GM04503 (cell line): ENCODE data around the gene TCF7L2.

Experiments used
- DNase-seq: peaks from one replicate; pipeline ENCODE4 v3.0.0-alpha.2; 2012; ENCODE audit warnings: low read depth

TCF7L2 gene

DNA sequence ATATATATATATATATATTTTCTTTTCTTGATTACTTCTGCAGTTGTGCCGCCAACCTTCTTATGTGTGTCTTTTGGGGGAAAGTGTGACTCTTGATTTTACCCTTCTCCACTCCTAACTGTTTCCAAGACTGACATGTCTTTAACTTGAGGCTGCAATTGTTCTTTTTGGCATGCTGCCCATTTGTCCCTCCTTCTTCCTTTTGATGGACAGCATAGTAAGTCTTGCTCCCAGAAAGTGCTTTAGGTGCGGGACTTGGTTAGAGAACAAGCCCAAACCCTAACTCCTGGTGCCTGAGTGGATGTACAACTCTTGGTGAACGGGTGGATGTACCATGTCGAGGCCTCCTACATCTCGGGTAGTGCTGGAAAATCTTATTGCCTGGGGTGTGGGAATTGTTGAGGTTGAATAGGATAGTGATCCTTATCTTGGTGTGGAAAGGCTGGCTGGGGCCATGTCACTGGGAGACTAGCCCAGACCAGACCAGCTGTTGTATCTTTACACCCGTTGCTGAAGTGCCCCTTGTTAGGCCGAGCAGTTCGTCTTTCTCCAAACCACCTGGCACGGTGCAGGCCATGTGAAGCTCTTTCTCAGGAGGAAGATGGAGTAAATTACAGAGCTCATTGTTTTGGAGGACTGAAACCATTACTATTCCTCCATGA lies 16.3 kb downstream of the TCF7L2 start:
- no peak for DNase-seq

DNA sequence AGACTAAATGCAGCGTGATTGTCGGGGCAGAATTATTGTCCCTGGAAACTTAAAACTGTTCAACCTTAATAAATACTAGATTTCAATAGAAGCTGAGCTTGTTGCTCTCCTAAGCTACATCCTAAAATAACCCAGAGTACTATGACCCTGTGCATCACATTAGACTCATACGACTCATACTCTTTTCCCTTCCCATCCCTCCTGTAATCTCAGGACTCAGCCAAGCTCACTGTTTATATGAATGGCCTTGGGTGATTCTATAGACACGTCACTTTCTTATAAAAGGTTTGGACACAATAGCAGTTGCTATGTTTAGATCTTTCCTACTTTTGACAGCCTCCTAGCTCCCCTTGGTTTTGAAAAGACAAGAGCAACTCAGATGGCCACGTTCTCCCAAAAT lies 17.2 kb downstream of the TCF7L2 start:
- DNase-seq: no peak

DNA sequence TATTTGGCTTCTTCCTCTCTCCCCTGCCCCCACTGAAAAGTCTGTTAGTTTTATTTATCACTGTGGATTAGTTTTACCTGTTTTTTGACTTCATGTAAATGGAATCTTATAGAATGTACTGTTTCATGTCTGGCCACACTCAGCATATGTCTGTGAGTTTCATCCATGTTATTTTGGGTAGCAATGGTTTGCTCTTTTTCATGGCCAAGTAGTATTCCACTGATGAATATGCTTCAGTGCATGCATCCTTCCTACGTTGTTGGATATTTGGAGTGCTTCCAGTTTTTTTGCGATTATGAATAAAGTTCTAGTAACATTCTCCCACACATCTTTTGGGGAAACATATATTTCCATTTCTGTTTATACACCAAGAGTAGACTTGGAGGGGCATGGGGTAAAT lies 19.1 kb downstream of the TCF7L2 start:
- DNase-seq: no peak

DNA sequence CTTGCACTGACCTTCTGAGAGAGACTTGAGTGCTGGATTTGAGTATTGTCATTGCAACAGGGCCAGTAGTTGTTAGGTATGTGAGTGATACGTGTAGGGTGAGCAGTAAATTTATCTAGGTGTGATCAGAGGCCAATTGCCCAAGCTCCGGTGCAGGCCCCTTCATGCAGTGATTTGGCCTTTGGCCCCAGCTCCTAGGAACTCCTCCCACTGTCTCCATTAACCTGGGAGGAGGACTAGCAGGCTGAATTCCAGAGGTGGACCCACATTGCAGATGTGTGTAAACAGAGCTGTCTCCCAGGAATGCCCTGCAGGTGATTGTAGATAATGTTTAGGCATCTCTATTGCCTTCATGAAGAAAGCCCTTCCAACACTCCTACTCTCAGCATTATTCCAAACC lies 19.5 kb downstream of the TCF7L2 start:
- no peak for DNase-seq

DNA sequence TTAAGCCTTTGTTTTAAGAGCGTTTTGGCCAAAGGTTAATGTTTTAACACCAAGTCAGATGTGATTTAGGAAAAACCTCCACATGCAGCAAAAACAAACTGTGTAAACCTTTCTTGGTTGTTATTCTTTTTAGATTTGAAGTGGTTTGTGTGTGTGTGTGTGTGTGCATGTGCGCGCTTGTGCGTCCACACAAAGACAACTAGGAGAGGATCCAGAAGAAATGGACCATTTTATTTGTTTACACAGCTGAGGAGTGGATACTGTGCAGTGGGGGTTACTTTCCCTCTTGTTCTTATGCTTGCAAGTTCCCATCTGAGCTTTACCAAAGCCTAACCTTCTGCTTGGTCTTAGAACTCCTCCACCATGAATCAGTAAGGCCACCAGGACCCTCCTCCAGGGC lies 20.0 kb downstream of the TCF7L2 start:
- no peak for DNase-seq

DNA sequence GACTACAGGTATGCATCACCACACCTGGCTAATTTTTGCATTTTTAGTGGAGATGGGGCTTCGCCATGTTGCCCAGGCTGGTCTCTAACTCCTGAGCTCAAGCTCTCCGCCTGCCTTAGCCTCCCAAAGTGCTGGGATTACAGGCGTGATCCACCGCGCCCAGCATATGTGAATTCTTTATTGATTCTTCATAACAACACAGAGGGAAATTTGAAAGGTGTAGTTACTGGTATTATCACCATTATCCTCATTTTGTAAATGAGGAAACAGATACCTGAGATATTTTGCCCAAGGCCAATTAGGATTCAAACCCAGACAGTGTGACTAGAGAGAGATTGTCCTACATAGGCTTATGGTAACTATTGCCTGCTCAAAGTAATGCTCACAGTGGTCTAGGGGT lies 22.6 kb downstream of the TCF7L2 start:
- DNase-seq: no peak

DNA sequence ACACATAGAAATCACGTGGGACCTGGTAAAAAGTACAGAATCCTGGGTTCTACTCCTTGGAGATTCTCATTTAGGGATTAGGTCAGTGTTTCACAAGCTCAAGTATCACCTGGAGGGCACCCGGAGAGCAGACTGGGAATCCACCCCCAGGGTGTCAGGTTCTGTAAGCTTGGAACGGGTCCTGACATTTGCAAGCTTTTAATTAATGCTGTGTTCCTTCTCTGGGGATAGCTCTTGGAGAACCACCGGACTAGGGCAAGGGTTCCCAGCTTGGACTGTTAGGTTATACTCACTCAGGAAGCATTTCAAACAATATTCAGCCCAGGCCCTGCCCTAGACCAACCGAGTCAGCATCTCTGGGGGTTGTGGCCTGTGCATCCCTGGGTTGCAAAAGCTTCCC lies 23.0 kb downstream of the TCF7L2 start:
- no peak for DNase-seq

DNA sequence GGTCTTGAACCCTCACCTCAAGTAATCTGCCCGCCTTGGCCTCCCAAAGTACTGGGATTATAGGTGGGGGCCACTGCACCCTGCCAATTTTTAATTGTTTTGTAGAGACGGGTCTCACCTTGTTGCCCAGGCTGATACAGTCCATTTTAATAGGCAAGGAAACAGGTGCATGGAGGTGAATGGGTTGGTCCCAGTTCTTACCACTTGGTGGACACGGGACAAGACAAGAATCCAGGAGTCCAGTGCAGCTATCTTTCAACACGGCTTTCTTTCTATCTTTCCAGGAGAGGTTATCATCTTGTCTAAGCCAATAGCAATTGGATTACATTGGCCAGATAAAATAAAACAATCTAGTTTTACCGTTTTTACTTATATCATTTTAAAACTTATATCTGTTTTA lies 23.8 kb downstream of the TCF7L2 start:
- DNase-seq: no peak

DNA sequence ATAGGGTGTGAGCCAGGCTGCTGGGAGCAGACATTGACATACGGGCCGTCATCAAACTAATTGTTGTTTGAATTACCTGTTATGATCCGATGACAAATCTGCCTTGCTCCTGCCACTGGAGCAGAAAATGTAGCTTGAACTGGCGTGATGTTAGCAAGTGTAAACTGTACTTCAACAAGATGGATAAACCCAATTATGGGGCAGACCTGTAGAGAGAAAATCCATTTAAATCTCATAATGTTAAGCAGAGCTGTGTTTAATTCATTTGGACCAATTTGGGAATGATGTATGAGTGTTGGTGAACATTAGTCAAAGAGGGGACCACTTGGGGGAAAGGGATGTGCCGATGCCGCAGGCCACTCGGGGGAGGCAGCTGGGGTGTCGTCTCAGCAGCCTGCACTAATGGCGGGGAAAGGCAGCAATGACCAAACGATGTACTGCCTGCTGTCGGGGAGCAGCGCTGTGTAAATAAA lies 27.4 kb downstream of the TCF7L2 start:
- DNase-seq: no peak

DNA sequence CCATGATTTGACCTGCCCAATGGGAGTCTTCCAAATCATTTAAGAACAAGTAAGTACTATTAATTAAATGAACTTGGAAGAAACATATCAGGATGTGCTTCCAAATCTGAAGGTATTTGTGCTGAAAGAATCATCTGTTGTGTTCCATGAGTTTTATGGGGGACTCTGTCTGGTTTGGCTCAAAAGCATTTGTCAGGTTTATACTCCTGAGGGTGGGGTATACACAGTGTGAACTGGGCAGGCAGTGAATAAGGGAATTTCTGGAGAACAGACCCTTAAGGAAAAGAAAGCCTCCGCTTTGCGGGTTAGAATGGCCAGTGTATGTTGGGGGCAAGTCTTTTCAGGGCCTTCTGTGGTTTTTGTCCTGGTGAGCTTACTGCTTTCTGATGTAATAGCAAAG lies 29.9 kb downstream of the TCF7L2 start:
- DNase-seq: no peak

DNA sequence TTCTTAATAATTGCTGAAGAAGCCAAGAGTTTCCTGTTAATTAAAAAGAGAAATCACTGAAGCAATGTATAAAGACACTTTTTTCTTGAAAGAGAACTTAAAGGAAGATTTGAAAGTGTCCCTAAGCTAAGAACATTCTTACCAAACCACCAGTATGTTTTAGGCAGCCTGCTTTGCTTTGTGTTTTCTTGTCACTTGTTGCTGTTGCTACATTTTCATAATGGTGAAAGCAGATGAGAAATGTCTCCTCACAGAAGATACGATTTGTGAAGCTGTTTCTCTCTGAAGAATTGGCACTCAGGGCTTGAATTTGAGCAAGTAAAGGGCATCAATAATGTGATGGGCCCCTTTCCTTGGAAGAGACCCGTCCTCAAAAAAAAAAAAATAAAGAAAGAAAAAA lies 30.9 kb downstream of the TCF7L2 start:
- no peak for DNase-seq

DNA sequence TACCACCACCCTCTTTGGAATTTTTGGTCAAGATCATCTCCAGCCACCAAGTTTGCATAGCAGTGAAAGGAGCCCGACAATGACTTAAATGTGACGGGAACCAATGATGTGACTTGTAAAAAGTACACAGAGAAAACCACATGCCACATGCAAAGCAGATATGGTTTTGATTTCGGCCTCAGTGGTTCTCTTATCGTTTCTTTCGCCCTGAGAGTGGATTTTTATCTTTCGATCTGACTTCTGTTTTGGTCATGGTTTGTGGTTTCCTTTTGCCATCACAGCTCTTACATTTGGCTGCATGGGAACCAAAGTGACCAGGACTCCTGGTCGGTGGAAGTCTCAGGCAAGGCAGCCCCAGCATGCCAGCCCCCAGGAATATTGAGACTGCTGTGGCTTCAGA lies 31.5 kb downstream of the TCF7L2 start:
- DNase-seq: no peak

DNA sequence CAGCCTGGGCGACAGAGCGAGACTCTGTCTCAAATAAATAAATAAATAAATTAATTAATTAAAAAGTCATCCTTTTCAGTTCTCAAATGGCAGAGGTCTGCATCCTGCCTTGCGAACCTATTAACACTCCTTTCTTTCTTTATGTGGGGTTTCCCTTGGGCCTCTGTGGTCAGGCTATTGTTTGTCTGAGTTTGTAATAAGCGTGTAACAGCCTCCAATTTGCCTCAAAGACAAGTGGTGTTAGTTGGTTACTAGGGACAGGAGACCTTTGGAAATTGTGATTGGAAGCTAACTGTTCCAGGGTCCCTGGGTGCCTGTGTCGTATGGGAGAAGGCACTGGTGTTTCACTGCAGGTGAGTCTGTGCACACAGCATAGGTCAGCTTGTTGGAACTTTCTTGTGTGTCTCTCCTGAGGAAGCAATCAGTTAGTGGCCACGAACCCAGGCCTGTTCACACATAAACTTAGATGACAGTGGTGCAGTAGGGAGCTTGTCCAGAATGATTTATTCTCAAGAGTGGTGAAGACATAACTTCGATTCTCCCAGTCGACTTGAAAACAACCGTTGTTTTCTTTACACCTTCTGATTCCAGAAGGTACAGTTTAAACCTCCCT lies 33.5 kb downstream of the TCF7L2 start:
- no peak for DNase-seq

DNA sequence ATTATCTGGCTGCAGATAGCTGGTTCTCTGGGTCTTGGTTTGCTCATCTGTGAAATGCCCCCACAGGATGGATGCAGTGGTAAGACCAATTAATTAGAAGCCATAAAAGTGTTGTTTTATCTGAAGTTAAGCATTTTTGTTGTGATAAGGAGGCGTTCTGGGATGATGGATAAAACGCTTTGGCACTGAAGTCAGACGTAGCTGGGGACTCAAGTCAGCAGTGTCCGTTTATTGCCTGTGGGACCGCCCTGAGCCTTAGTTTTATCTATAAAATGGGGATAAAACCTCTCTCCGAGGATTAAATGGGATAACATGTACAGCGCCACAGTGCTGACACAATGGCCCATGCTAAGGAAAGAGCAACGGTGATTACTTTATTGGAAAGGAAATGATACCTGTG lies 34.7 kb downstream of the TCF7L2 start:
- DNase-seq: no peak

DNA sequence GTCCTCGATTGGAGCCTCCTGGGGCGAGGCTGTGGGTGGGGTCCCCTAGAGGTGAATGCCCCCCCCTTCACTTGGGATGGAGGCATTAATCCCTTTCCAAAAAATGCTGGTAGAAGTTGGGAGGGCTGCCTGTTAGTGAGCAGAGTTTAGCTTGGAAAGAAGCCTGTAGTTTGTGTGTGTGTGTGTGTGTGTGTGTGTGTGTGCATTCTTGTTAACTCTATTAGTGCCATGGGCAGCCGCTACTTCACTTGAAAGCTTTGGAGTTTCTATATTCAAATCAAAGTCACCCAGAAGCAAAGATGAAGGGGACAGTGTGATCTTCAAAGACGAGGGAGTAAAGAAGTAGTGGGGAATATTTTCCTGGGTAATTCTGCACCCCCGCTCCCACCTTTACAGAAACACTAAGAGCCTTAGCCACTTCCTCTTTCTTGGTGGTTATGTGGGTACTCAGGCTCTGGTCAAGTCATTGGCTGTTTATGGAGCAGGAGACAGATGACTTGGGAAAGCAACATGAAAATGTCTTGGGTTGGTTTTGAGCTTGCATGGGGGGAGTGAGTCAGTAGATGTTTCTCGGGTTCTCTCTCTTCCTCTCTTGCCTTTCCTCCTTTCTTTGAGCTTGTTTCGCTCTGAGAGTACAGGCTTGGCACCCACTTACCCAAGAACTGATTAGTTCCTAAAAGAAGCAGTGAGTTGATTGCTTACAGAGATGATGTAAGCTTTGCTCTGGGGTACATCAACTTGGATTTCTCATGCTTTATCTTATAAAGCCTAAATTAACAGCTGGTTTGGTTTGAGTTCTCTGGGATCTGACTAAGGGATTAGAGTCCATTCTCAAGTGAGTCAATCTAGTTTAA lies 35.9 kb downstream of the TCF7L2 start:
- DNase-seq: no peak

DNA sequence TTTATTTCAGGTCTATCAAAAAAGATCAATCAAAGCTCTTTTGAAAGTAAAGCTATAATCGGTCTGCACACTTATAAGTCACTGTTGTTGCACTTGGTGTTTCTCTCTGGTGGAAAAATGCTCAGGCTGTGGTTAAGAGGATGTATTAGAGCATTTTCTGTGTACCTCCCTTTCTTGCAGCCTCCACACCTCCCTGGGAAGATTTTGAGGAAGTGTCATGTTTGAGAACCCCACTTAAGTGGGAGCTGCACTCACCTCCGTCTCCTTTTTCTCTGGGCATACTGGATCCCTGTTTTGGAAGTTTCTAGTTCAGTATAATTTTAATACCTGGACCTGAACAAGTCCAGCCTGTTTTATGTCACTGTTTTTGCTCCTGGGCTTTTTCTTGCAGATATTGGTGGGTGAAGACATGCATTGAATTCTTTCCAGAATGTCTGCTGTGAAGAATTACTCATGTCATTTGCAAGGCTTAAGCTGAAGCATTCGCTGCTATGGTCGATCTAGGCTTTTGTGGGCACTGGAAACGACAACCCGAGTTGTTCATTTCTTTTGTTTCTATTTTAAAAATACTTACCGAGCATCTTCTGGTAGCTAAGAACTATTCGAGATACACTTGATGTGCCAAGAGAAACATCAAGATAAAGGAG lies 36.6 kb downstream of the TCF7L2 start:
- DNase-seq: no peak

DNA sequence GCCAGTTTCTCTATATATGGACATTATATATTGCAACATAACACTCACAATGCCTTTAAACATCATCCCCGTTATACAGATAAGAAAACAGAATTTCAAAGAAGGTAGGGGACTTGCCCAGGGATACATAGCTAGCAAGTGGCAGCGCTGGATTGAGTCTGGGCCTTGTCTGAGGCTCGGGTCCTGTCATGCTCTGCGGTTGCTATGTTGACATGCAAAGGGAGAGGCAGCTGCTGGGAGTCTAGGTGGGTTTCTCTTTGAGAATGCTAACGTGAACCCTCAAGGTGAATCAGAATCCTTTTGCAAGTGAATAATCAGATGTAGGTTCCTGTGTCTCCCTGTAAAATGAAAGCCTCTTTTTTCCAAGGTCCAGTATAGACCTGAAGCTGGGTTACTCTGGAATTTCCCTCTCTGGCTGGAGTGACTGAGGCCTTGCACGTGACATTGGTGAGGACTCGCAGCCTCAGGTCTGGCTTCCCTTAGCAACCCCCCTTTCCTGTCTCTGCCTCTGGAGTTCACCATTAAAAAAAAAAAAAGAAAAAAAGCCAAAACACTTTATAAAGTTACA lies 38.9 kb downstream of the TCF7L2 start:
- DNase-seq: no peak

DNA sequence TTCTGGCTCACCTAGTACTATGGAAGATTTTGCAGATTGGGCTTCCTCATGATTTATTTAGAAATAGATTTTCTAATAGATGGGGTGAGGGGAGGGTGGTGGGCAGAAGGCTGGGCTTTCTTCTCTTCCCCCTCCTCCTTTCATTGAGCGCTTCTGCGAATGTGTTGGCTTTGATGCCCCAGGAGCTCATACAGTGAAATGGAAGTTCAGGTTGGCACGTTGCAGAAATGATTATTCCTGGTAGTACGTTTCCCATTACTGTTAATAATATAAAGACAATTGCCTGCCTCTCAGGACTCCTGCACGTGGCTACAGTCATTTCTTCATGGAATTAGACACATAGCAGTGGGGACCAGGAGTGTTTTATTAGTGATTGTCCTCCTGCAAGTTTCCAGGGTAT lies 39.8 kb downstream of the TCF7L2 start:
- no peak for DNase-seq

DNA sequence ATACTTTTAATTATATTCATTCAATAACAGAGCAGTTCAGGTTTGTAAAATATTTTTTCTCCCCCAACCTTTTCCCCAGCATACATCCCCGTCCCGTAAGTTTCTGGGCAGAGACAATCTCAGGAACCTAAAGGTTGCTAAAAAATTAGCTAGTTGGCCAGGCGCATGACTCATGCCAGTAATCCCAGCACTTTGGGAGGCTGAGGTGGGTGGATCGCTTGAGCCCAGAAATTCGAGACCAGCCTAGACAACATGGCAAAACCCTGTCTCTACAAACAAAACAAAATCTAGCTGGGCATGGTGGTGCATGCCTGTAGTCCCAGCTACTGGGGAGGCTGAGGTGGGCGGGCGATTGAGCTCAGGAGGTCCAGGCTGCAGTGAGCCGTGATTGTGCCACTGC lies 40.2 kb downstream of the TCF7L2 start:
- no peak for DNase-seq

DNA sequence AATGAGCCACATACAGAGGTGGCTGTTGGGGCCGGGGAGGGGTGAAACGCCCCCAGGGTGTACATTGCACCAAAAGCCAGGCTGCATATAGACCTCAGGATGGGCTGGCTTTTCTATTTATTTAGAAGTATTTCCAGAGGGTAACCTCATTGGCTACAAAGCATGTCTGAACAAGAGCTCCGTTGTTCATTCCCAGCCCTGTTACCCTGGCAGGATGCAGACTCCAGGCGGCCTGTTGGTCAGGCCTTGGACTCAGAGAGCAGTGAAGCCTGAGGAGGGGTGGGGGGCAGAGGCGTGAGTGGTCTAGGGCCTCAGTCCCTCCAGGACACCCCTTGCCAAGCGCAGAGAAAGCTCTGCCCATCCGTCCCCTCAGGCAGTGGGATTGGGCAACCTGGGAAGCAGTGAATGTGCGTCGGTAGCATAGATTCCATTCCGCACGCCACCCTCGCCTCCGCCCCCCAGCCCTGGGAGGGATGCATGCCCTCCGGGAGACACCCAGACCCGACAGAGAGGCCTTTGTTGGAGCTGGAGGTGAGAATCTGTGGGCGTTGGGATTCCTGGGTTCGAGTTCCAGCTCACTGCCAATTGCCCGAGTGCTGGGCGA lies 41.9 kb downstream of the TCF7L2 start:
- no peak for DNase-seq

DNA sequence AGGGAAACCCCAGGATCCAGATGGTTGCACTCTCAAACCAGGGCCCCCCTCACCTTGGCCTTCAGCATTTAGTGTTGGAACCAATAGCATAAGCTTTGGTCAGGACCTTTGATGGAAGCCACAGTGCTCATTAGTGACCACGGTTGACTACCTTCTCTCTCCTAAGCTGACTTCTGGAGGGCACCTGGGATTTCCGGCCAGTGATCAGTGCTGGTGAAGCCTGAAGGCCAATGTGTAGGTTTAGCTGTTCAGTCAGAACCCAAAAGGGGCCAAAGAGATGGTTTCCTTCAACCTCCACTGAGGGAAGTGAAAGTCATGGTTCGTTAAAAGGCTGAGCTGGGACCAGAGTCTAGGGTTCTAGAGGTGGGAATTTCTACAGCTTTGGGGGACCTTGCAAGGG lies 46.4 kb downstream of the TCF7L2 start:
- no peak for DNase-seq

DNA sequence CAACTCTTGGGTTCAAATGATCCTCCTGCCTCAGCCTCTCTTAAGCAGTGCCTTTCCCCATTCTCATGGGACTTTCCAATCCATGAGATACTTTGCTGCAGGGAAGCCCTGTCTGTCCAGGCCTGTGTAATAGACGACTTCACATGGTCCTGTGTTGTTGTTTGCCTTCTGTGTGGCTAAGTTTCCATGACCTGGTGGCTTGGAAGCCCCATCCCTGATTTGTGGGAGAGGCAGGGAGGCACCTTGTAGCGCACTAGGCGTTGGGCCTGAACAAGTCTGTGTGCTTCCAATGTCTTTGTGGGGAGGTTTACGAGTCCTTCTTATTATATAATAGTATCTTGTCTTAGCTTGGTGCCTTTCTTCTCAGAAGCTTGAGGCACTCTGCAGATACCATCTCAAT lies 49.1 kb downstream of the TCF7L2 start:
- DNase-seq: no peak
